Right renal pelvis (tissue), 4 donors: Measurements from ENCODE around the gene LRCH1. TPM values are rescaled to one million over a fixed set of nuclear protein-coding genes. Genes with fewer than 3 reads are reported as not detected.

Source experiments
- DNase-seq, 4 donors: peaks; one replicate each; pipeline ENCODE4 v3.0.0-alpha.2; 2013; ENCODE audit warnings: low read depth in 4 of 4, low spot score in 3 of 4, missing footprints in 1 of 4
- polyA plus RNA-seq, 4 donors: library from polyadenylated mRNA; unstranded; fragments of 120-200 nt; gene quantifications; one replicate each; pipeline ENCODE4 v1.2.1, GENCODE V29; 2013; ENCODE audit not compliant: insufficient read length in 4 of 4

Gene LRCH1
- polyA plus RNA-seq, 4 donors: 28.3 to 37.4 (median 35.2) TPM

- no peak for DNase-seq
These were observed 109.7 kb downstream of the LRCH1 start for GRCh38 chr13:46662690-46663089.

GRCh38 chr13:46663206-46664037 is 110.5 kb downstream of the LRCH1 start:
- no peak for DNase-seq

GRCh38 chr13:46664195-46664594 is 111.2 kb downstream of the LRCH1 start:
- DNase-seq: no peak

- DNase-seq: no peak
These were observed 112.3 kb downstream of the LRCH1 start for GRCh38 chr13:46665248-46665632.

- no peak for DNase-seq
These were observed 112.9 kb downstream of the LRCH1 start for GRCh38 chr13:46665633-46666482.

GRCh38 chr13:46666727-46667456 is 113.9 kb downstream of the LRCH1 start:
- DNase-seq: no peak

- DNase-seq: no peak
These were observed 114.8 kb downstream of the LRCH1 start for GRCh38 chr13:46667687-46668281.

- DNase-seq: no peak
These were observed 115.3 kb downstream of the LRCH1 start for GRCh38 chr13:46668302-46668720.

GRCh38 chr13:46668931-46669525 is 116.1 kb downstream of the LRCH1 start:
- no peak for DNase-seq

- DNase-seq: no peak
These were observed 119.5 kb downstream of the LRCH1 start for GRCh38 chr13:46672338-46673090.

- no peak for DNase-seq
These were observed 122.0 kb downstream of the LRCH1 start for GRCh38 chr13:46675016-46675415.

GRCh38 chr13:46676378-46676725 is 123.4 kb downstream of the LRCH1 start:
- no peak for DNase-seq

GRCh38 chr13:46679369-46680120 is 126.6 kb downstream of the LRCH1 start:
- no peak for DNase-seq

GRCh38 chr13:46682015-46682414 is 129.0 kb downstream of the LRCH1 start:
- no peak for DNase-seq

- no peak for DNase-seq
These were observed 129.7 kb downstream of the LRCH1 start for GRCh38 chr13:46682707-46683106.

- no peak for DNase-seq
These were observed 130.8 kb downstream of the LRCH1 start for GRCh38 chr13:46683676-46684260.

GRCh38 chr13:46684287-46685001 is 131.5 kb downstream of the LRCH1 start:
- DNase-seq: no peak
